ENCODE measurements around the gene PPP1R17. TPM values are rescaled to one million over a fixed set of nuclear protein-coding genes. Genes with fewer than 3 reads are reported as not detected.

The PPP1R17 gene
- total and polyA plus RNA-seq, 4 experiments from 2014 or later, result not detected

DNA sequence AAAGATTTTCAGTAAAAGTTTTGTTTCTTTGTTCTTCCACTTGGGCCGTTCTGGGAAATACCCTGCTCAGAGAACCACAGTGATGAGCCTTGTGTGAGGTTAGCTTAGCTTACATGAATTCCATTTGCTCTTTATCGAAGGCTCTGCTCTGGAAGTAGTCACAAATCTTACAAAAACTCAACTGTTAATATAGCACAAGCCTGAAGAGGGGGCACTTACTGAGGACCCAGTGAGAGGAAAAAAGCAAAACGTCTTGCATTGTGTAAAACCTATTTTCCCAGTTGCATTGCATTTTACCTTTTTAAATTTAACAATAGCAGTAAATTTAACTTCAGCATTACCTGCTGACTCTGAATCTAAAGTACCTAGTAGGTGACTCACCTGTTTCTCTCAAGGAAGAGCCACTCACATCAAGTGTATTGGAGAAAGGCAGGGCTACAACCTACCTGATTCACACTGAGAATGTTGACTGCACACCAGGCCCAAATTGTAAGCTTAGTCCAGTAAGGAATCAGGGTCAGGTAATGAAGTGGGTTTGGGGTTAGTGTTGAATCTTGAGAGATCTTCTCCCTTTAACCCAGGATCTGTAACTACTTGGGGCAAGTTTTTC lies 42.3 kb downstream of the PPP1R17 start:
- Histone ChIP-seq H3K4me1 (ENCODE audit: insufficient read depth, low read length) (no peaks in the 10 kb centered on the region), H3K36me3 (ENCODE audit: insufficient read depth, low read length) (no peaks in the 10 kb centered on the region), H3K9me3 (ENCODE audit: control insufficient read depth in 1 of 2, low read length in 2 of 2) (no peaks in the 10 kb centered on the region), H3K27me3 (ENCODE audit: insufficient read depth, low read length) (no peaks in the 10 kb centered on the region), H3K27ac (ENCODE audit: low read depth, low read length) (no peak overlapping the region), H3K4me3 (ENCODE audit: low read length in 2 of 2) (no peak overlapping the region)
- ChIA-PET CTCF (ENCODE audit: partially characterized antibody) (no interaction called here), POLR2A (ENCODE audit: partially characterized antibody) (no interaction called here)
- no peaks in the 10 kb centered on the region for H3K4me1 Mint-ChIP-seq
- DNase-seq, result no peak
- H3K27me3 Mint-ChIP-seq, result peaks cover 0 to 1% of the 10 kb centered on the region in 2 donors
- H3K27ac Mint-ChIP-seq, result no peak overlapping the region
- no peaks in the 10 kb centered on the region for H3K36me3 Mint-ChIP-seq
- intact Hi-C loops (cut with micrococcal nuclease), result no loop called here
- peaks cover 0 to 10% (median 1%) of the 10 kb centered on the region in 8 donors for H3K9me3 Mint-ChIP-seq
- H3K4me3 Mint-ChIP-seq, result no peak overlapping the region

DNA sequence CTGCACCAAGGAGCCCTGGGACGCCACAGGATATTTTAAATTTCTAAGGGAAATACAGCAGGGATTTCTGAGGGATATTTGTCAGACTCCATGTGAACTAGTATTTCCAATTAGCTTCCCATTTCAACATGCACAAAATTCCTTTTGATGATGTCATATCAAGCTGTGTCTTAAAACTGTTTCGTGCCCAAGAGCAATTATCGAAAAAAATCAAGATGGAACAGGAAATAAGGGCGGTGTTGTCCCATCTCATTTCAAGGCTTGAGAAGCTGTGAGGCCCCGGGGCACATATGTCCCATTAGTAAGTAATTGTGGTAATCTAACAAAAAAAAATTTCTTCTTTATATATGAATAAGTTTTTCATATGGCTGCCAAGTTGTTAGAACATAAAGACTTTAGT lies 47.4 kb downstream of the PPP1R17 start:
- no peak overlapping the region for H3K4me3 ChIP-seq (ENCODE audit: low read length in 2 of 2)
- no peaks in the 10 kb centered on the region for H3K36me3 ChIP-seq (ENCODE audit: insufficient read depth, low read length)
- CTCF ChIA-PET (ENCODE audit: partially characterized antibody), result no interaction called here
- no peak overlapping the region for H3K27ac ChIP-seq (ENCODE audit: low read depth, low read length)
- Mint-ChIP-seq H3K9me3 (peaks cover 0 to 10% (median 3%) of the 10 kb centered on the region in 8 donors), H3K36me3 (no peaks in the 10 kb centered on the region), H3K27ac (no peak overlapping the region), H3K4me3 (no peak overlapping the region), H3K4me1 (no peaks in the 10 kb centered on the region), H3K27me3 (peaks cover 0 to 1% of the 10 kb centered on the region in 2 donors)
- intact Hi-C loops (cut with micrococcal nuclease), result no loop called here
- no peaks in the 10 kb centered on the region for H3K4me1 ChIP-seq (ENCODE audit: insufficient read depth, low read length)
- no peaks in the 10 kb centered on the region for H3K9me3 ChIP-seq (ENCODE audit: control insufficient read depth in 1 of 2, low read length in 2 of 2)
- no peak for DNase-seq
- no peaks in the 10 kb centered on the region for H3K27me3 ChIP-seq (ENCODE audit: insufficient read depth, low read length)
- POLR2A ChIA-PET (ENCODE audit: partially characterized antibody), result no interaction called here

DNA sequence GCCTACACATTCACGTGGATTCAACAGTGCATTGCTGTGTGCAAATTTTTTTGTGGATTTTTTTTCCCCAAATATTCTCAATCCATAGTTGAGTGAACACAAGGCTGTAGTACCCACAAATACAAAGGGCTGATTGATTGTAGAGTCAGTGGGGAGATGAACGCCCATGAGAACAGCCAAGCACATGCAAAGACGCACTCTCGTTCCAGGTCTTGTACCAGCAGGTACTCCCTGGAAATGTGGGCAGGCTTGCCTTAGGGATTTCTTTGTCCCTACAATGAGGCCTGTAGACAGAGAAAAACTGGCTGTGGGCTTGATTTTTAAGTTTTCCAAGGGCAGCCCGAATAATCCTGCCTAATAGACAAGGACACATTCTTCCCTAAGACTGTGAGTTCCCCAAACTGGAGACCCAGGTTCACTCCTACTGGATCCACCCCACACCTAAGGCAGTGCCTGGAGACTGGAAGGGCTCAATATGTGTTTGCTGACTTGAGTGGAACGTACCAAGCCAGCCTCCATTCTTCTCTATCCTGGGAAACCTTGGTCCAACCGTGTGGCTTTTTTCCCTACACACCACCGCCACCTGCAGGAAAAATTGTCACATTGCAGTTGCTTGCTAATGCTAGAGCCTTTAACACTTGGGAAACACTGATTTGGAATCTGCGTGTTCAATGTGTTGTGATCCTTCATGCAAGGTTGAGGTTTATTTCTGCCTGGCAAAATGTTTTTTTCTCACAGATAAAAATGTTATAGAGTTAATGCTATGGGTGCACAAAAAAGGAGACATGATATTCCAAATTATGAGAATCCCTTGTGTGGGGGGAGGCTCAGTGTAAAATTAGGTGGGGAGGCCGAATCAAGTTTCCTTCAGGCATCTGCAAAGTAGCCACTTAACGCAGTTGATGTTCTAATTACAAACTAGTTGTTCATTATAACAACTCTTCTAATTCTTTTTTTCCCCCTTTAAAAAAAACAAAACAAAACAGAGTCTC lies 49.3 kb downstream of the PPP1R17 start:
- Histone ChIP-seq H3K36me3 (ENCODE audit: insufficient read depth, low read length) (no peaks in the 10 kb centered on the region), H3K4me1 (ENCODE audit: insufficient read depth, low read length) (no peaks in the 10 kb centered on the region), H3K4me3 (ENCODE audit: low read length in 2 of 2) (no peak overlapping the region), H3K27me3 (ENCODE audit: insufficient read depth, low read length) (no peaks in the 10 kb centered on the region), H3K27ac (ENCODE audit: low read depth, low read length) (no peak overlapping the region), H3K9me3 (ENCODE audit: control insufficient read depth in 1 of 2, low read length in 2 of 2) (no peaks in the 10 kb centered on the region)
- ChIA-PET POLR2A (ENCODE audit: partially characterized antibody) (no interaction called here), CTCF (ENCODE audit: partially characterized antibody) (no interaction called here)
- Mint-ChIP-seq H3K9me3 (peaks cover 0 to 5% (median 0%) of the 10 kb centered on the region in 8 donors), H3K27ac (no peak overlapping the region), H3K4me3 (no peak overlapping the region), H3K27me3 (no peaks in the 10 kb centered on the region), H3K4me1 (no peaks in the 10 kb centered on the region), H3K36me3 (no peaks in the 10 kb centered on the region)
- intact Hi-C loops (cut with micrococcal nuclease), result no loop called here
- DNase-seq, result no peak

DNA sequence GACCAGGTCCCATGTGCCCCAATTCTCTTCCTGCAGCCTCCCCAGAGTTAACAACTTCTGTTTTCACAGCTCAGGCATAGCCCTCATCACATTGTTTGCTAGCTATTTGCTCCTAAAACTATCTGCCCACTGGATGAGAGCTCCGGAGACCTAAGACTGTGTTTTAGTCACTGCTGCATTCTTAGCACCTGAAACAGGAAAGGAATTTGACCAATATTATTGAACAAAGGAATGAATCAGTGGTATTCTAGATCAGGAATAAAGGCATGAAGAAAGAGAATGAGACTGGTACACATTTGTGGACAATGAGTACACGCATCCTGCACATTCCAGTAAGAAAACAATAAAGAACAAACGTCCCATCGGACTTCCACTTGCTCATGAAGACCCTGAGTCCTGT lies 54.8 kb downstream of the PPP1R17 start:
- H3K9me3 Mint-ChIP-seq, result peaks cover 0 to 3% (median 0%) of the 10 kb centered on the region in 8 donors
- Histone ChIP-seq H3K4me1 (ENCODE audit: insufficient read depth, low read length) (no peaks in the 10 kb centered on the region), H3K4me3 (ENCODE audit: low read length in 2 of 2) (no peak overlapping the region), H3K27ac (ENCODE audit: low read depth, low read length) (no peak overlapping the region), H3K9me3 (ENCODE audit: control insufficient read depth in 1 of 2, low read length in 2 of 2) (no peaks in the 10 kb centered on the region), H3K36me3 (ENCODE audit: insufficient read depth, low read length) (no peaks in the 10 kb centered on the region), H3K27me3 (ENCODE audit: insufficient read depth, low read length) (no peaks in the 10 kb centered on the region)
- H3K36me3 Mint-ChIP-seq, result no peaks in the 10 kb centered on the region
- CTCF ChIA-PET (ENCODE audit: partially characterized antibody), result interaction anchor here (1.0 kb wide), 1 partner anchor 9 kb away, joined by 3 read pairs; no protein-coding TSS in a partner anchor
- peaks cover 0 to 2% of the 10 kb centered on the region in 2 donors for H3K27me3 Mint-ChIP-seq
- no peak for DNase-seq
- H3K27ac Mint-ChIP-seq, result no peak overlapping the region
- no peaks in the 10 kb centered on the region for H3K4me1 Mint-ChIP-seq
- H3K4me3 Mint-ChIP-seq, result no peak overlapping the region
- intact Hi-C loops (cut with micrococcal nuclease), result no loop called here
- POLR2A ChIA-PET (ENCODE audit: partially characterized antibody), result no interaction called here

DNA sequence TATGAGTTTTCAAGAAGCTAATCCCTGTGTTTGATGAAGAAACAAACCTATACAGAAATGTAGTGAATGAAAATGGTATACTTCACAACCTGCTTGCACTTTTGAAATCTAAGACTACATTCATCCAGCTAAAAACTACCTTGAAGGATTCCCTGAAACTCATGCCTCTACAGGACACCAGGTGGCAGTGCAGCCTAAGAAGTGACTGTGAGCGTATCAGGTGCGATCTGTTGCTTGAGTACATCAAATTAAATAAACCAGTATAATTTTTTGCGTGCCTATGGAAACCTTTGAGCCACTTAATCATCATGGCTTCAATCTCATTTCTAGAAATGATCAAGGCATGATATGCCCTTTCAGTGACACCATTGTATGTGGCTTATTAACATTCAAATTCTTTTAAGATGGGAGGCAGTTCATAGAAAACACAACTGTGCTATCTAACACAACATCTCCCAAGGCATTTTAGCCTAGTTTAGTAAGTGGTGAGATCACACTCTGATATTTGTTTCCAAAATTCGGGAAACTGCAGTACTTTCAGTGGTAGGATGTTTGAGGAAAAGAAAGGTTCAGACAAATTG lies 57.4 kb downstream of the PPP1R17 start:
- no peaks in the 10 kb centered on the region for H3K36me3 Mint-ChIP-seq
- H3K4me3 Mint-ChIP-seq, result no peak overlapping the region
- DNase-seq, result no peak
- Histone ChIP-seq H3K27ac (ENCODE audit: low read depth, low read length) (no peak overlapping the region), H3K9me3 (ENCODE audit: control insufficient read depth in 1 of 2, low read length in 2 of 2) (no peaks in the 10 kb centered on the region), H3K4me3 (ENCODE audit: low read length in 2 of 2) (no peak overlapping the region), H3K4me1 (ENCODE audit: insufficient read depth, low read length) (no peaks in the 10 kb centered on the region), H3K27me3 (ENCODE audit: insufficient read depth, low read length) (no peaks in the 10 kb centered on the region), H3K36me3 (ENCODE audit: insufficient read depth, low read length) (no peaks in the 10 kb centered on the region)
- no peak overlapping the region for H3K27ac Mint-ChIP-seq
- peaks cover 0 to 2% of the 10 kb centered on the region in 2 donors for H3K27me3 Mint-ChIP-seq
- CTCF ChIA-PET (ENCODE audit: partially characterized antibody), result no interaction called here
- peaks cover 0 to 6% (median 1%) of the 10 kb centered on the region in 8 donors for H3K9me3 Mint-ChIP-seq
- POLR2A ChIA-PET (ENCODE audit: partially characterized antibody), result no interaction called here
- no peaks in the 10 kb centered on the region for H3K4me1 Mint-ChIP-seq
- intact Hi-C loops (cut with micrococcal nuclease), result no loop called here

DNA sequence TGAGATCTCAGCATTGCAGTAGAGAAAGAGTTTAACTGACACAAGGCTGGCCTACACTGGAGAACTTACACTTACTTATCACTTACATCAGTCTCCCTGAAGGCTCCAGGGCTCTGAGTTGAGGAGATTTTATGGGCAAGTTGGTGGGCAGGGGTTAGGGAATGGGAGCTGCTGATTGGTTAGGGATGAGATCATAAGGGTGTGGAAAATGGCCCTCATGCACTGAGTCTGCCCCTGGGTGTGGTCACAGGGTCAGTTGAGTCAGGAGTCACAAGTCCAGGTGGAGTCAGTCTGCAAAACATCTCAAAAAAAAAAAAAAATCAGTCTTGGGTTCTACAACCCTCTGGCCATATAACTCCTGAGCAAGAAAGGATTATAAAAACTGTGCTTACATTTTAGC lies 60.5 kb downstream of the PPP1R17 start:
- Mint-ChIP-seq H3K36me3 (no peaks in the 10 kb centered on the region), H3K27me3 (peaks cover 0 to 2% of the 10 kb centered on the region in 2 donors), H3K4me3 (no peak overlapping the region), H3K27ac (no peak overlapping the region), H3K4me1 (no peaks in the 10 kb centered on the region), H3K9me3 (peaks cover 0 to 7% (median 2%) of the 10 kb centered on the region in 8 donors)
- intact Hi-C loops (cut with micrococcal nuclease), result no loop called here
- Histone ChIP-seq H3K27me3 (ENCODE audit: insufficient read depth, low read length) (no peaks in the 10 kb centered on the region), H3K9me3 (ENCODE audit: control insufficient read depth in 1 of 2, low read length in 2 of 2) (no peaks in the 10 kb centered on the region), H3K4me3 (ENCODE audit: low read length in 2 of 2) (no peak overlapping the region), H3K36me3 (ENCODE audit: insufficient read depth, low read length) (no peaks in the 10 kb centered on the region), H3K27ac (ENCODE audit: low read depth, low read length) (no peak overlapping the region), H3K4me1 (ENCODE audit: insufficient read depth, low read length) (no peaks in the 10 kb centered on the region)
- CTCF ChIA-PET (ENCODE audit: partially characterized antibody), result no interaction called here
- POLR2A ChIA-PET (ENCODE audit: partially characterized antibody), result no interaction called here
- DNase-seq, result no peak

DNA sequence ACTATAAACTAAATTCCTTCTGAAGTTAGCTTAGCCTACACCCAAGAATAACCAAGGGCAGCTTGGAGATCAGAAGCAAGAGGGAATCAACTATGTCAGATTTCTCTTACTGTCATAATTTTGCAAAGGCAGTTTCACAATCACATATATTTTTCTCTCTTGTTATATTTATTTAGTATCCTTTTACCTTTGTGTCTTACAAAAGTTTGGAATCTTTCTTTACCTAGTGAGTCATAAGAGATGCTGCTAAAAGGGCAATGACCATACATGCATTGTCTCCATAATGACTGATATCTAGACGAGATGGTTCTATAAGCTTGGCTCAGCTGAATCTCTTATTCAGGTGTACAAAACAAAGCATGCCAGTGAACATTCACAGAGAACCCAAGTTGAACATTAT lies 61.1 kb downstream of the PPP1R17 start:
- ChIA-PET CTCF (ENCODE audit: partially characterized antibody) (no interaction called here), POLR2A (ENCODE audit: partially characterized antibody) (no interaction called here)
- Mint-ChIP-seq H3K4me3 (no peak overlapping the region), H3K27ac (no peak overlapping the region), H3K4me1 (no peaks in the 10 kb centered on the region), H3K36me3 (no peaks in the 10 kb centered on the region), H3K27me3 (no peaks in the 10 kb centered on the region), H3K9me3 (peaks cover 0 to 7% (median 2%) of the 10 kb centered on the region in 8 donors)
- H3K36me3 ChIP-seq (ENCODE audit: insufficient read depth, low read length), result no peaks in the 10 kb centered on the region
- H3K27ac ChIP-seq (ENCODE audit: low read depth, low read length), result no peak overlapping the region
- H3K27me3 ChIP-seq (ENCODE audit: insufficient read depth, low read length), result no peaks in the 10 kb centered on the region
- intact Hi-C loops (cut with micrococcal nuclease), result no loop called here
- no peak for DNase-seq
- H3K9me3 ChIP-seq (ENCODE audit: control insufficient read depth in 1 of 2, low read length in 2 of 2), result no peaks in the 10 kb centered on the region
- no peaks in the 10 kb centered on the region for H3K4me1 ChIP-seq (ENCODE audit: insufficient read depth, low read length)
- no peak overlapping the region for H3K4me3 ChIP-seq (ENCODE audit: low read length in 2 of 2)

Measured in CD4-positive, alpha-beta memory T cell (primary cell).